ENCODE results near the gene COL1A1.

DNA sequence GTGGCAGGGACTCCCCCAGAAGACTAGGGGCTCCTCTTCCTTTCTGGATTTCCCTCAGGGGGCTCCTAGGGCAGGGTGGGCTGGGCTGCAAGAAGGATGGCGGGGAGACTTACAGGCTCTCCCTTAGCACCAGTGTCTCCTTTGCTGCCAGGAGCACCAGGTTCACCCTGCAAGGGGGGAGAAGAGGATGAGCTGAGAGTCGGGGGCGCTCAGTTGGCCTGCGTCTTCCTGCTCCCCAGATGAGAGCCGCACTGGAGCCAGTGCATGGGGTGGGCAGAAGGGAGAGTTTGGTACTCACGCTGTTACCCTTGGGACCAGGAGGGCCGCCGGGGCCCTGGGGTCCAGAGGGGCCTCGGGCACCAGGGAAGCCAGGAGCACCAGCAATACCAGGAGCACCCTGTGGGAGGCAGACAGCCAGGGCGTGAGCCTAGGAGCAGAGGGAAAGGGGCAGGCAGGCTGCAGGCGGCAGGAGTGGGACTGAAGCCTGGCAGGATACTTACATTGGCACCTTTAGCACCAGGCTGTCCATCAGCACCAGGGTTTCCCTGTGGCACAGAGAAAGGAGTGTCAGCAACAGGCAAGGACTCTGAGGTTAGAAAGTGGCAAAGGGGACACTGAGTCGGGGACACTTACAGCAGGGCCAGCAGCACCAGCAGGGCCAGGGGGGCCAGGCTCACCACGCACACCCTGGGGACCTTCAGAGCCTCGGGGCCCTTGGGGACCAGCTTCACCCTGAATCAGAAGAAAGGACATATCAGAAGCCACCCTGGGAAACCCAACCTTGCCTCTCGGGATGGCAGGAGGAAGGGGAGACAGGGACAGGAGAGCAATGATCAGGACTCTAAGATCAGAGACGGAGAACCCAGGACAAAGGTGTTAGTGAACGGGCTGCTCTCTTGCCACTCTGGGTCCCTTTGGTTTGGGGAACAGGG, 6.2 kb downstream of the COL1A1 start:
- TF ChIP-seq POLR2AphosphoS5 (IDR thresholded peaks at IDR 0.05; ENCODE audit: low read depth, low read length) (no peak), REST (IDR thresholded peaks at IDR 0.05; ENCODE audit: insufficient read depth in 1 of 2, low read depth in 2 of 2, low read length in 2 of 2) (no peak), TAF1 (IDR thresholded peaks at IDR 0.05; ENCODE audit: borderline replicate concordance, insufficient read depth, low read length) (no peak), SIN3A (IDR thresholded peaks at IDR 0.05; ENCODE audit: borderline replicate concordance, insufficient read depth, low read length) (no peak), FOXP2 (optimal IDR thresholded peaks at IDR 0.05; ENCODE audit: borderline replicate concordance, extremely low read depth, extremely low read length, insufficient read depth) (no peak)

All from PFSK-1 (cell line).